RPMI8226 (cell line): Measurements from ENCODE around the gene VIL1.

ENCODE experiments used
- DNase-seq: peaks from one replicate; pipeline ENCODE4 v3.0.0-alpha.2; 2015

The VIL1 gene

DNA sequence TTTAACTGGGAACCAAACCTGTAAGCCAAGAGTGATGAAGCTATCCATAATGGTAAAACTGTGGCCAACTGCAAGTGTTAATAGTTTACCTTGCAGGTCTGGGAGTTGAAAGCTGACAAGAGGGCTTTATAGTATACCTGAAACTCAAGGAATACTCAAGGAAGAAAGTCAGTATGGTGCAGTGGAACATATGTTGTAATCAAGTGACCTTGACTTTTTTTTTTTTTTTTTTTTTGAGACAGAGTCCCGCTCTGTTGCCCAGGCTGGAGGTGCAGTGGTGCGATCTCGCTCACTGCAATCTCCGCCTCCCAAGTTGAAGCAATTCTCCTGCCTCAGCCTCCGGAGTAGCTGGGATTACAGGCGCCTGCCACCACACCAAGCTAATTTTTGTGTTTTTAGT lies 27.6 kb downstream of the VIL1 start:
- DNase-seq: no peak

DNA sequence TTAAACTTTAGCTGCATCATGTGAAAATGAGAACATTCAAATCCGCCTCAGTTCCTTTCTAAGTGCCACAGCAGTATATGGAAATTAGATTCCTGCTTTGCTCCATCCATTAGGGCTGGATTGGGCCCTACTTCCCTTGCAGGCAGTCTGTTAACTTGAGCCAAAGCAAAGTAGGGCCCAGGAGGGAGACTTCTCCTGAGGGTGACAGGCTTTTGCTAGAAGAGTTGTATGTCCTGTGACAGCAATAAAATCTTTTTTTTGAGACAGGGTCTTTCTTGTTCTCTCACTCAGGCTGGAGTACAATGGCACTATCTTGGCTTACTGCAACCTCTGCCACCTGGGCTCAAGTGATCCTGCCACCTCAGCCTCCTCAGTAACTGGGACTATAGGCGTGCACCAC lies 28.1 kb downstream of the VIL1 start:
- no peak for DNase-seq

DNA sequence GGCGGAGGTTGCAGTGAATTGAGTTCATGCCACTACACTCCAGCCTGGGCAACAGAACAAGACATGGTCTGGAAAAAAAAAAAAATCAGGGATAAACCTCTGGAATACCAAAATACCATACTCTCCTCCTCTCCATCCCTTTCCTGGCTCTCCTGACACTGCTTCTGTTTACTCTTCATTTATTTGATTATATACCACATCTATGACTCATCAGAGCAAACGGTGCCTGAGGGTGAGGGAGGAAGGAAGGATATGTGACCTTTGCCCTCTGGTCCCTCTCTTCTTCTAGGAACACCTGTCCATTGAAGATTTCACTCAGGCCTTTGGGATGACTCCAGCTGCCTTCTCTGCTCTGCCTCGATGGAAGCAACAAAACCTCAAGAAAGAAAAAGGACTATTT lies 30.0 kb downstream of the VIL1 start:
- DNase-seq: no peak

DNA sequence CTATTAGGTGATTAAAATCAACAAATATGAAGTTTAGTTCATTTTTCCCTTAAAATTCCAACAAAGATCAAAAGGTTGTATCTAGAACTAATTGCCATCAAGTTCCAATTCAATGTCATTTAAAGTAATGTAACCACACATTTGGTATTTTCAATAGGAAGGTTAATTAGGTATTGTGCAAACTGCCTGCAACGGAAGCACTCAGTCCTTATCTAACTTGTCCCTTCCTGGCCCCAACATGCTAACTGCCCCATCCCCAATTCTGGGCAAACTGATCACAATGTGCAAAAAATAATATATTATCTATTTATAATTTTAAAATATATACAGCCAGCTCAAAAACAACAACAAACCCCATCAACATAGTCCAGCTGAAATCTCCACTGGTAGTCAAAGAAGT lies 33.2 kb downstream of the VIL1 start:
- DNase-seq: no peak

DNA sequence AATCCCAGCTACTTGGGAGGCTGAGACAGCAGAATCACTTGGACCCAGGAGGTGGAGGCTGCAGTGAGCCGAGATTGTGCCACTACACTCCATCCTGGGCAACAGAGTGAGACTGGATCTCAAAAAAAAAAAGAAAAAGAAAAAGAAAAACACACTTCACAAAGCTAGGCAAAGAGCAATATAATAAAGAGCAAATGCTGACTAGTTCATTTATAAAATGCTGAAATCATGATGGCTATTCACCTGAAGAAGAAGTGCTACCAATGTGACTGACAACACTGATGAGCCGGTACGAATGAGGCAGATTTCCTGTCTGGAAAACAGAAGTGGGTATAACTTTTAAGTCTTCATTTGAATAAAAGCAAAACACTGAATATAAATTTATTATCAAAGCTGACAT lies 37.9 kb downstream of the VIL1 start:
- no peak for DNase-seq

DNA sequence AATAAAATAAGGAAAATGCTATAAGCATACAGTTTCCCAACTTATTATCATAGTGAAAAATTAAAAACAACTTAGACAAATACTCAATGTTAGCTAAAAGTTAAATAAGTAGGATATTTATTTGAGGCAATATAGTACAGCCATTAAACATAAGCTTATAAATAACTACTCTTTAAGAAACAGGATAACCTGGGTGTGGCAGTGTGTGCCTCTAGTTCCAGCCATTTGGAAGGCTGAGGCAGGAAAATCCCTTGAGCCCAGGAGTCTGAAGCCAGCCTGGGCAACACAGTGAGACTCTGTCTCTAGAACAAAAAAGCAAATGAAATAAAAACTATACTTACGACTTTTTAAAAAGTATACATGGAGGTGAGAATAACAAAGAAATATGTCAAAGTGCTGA lies 39.7 kb downstream of the VIL1 start:
- DNase-seq: no peak

DNA sequence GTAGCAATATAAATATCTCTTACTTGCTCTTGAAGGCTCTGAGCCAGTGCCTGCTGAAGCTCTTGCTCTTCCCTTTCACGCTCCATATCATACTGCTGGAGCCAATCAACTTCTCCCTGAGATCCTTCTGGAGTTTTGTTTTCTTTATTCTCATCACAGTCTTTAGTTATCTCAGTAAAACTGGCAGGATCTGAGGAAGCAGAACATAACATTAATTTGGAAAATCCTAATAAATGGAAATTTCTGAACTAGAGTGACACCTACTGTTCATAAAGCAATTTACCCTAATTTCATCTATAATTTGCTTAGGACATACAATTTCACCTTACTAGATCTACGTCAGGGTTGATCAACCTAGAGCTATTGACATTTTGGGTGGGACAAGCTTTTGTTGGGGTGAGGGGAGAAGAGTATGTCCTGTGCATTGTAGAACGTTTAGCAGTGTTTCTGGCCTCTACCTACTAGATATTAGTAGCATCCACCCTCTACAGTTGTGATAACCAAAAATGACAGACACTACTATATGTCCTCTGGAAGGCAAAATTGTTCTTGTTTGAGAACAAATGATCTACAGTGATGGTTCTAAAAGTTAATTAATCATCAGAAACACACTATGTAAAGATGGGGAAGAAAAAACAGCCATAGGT lies 47.2 kb downstream of the VIL1 start:
- no peak for DNase-seq

DNA sequence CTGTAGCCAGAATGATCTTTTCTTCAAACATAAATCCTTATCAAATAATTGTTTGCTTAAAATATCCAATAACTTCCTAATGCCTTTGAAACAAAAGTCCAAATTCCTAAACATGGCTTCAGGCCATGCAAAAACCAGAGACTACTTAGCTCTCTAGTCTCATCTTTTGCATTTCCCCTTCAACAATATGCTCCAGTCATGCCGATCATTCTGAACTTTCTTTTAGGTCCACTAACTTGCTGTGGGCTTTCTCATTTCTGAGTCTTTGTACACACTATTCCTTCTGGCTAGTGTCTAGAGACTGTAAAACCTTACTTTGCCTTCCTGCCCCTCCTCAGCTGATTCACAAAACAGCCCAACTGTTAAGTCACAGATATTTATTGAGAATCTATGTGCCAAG lies 51.5 kb downstream of the VIL1 start:
- no peak for DNase-seq

DNA sequence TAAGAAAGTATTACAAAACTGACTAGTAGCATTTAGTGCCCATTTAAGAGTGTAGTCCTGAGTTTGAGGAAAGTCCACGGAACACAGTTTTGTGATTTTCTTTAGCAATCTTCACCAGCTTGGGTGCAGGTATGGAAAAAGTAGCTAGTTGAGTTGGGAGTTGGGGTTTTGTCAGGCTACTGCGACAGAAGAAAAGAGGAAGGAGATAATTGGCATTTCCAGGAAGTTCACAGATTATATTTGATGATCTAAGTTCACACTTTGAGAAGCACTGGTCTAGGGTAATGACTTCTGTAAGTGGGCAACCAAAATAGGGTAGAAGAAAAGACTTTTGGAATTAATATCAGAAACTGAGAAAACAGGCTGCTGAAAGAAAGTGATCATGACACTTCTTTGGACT lies 52.1 kb downstream of the VIL1 start:
- no peak for DNase-seq

DNA sequence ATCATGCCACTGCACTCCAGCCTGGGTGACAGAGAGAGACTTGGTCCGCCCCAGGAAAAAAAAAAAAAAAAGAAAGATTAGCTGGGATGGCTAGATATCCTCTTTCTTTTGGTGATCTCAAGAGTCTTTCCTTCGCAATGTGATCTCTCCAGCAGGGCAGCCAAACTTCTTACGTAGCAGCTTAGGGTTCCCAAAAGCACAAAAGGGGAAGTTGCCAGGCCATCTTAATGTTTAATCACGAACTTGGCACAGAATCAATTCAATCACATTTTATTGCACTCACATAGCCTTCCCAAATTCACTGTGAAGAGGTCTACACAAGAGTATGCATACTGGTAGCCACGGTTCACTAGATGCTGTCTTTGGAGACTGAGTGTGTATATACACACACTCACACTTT lies 53.1 kb downstream of the VIL1 start:
- DNase-seq: no peak

DNA sequence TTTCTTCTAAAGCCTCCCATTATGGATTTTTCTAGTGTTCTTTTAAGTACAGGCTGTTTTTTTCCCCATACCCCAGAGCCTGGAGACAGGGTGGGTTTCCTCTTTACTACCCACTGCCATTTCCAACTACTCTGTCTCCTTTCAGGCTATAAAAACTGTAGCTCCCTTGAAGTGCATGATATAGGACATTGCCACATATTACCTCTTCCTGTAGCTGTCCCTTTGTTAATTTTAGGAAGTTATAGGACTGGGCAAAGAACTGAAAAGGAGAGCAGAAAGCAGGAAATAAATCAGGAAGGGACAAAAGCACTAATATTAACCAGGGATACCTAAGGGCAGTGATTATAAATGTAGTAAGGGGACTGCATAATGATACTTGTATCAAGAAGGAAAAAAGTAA lies 54.1 kb downstream of the VIL1 start:
- no peak for DNase-seq

DNA sequence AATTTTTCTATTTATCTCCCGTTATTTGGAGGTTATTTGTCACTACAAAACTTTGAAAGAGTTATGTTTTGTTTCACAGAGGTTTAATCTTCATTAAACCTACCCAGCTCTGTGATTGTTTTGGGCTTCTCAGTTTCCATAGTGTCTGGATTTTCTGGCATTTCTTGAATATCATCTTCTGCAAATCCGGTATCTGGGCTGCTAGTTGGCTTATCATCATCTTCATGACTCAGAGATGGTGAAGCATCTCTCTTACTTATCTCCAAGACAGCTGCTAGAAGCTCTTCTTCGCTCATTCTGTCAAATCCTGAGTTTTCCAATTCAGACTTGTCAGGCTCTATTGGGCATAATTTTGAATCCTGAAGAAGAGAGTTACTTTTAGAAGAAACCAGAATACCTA lies 55.6 kb downstream of the VIL1 start:
- DNase-seq: no peak

DNA sequence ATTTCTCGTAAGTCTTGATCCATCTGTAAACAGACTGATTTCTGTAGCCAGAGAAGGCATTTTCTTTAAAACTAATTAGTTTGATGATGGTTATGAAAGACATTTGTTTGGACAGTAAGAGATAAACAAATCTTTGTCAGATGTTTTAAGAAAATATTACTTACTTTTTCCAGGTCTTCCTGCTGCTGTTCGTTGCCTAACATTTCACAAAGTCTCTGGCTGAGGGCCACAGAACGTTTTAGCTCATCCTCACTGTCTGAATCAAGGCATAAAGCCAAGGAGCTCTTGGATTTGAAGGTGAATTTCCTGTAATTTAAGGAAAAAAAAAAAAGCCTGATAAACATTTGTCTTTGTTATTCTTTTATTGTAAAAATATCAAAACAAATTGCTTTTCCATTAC lies 57.8 kb downstream of the VIL1 start:
- no peak for DNase-seq

DNA sequence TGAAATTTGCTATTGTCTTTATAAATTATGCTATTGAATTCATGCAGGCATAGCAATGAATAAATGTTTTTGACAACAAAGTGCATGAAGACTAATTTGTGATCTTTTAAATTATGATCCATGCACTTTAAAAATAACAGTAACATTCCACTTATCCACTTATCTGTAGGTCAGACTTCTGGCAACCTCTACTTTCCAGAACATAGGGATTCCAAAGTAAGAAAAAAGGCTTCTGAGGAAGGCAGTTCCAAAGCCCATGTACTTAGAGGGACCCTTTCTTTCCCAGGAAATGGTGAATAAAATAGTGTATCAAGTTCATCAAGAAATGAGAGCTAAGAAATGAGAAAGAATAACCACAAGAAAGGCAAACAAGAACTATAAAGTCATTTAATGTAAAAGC lies 58.3 kb downstream of the VIL1 start:
- no peak for DNase-seq

DNA sequence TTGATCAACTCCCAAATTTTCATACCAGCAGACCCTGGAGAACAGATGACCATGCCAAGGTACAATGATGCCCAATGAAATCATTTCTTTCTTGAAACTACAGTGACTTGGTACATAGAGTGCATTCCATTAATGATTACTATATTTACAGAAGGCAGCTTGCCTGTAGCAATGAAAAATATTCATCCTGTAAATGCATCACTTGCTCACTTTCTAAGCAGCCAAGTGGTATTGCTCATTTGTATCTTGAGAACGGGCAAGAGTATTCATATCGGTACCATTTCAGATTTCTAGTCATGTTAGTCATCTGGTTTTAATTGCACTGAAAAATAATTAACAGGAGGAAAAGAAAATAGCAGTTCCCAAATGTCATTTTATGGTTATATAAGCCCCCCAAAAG lies 59.6 kb downstream of the VIL1 start:
- no peak for DNase-seq

DNA sequence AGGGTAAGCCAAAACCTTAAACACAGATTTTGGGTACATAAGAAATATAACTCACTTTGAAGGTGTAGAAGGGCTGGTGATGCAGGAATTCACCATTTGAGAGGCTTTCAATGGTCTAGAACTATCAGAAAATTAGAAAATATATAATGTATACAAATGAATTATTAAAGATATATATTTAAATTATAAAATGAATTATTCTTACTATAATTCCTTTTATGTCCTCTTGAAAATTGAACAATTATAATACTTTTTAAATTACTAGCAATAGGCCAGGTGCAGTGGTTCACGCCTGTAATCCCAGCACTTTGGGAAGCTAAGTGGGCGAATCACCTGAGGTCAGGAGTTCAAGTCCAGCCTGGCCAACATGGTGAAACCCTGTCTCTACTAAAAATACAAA lies 60.7 kb downstream of the VIL1 start:
- DNase-seq: no peak

DNA sequence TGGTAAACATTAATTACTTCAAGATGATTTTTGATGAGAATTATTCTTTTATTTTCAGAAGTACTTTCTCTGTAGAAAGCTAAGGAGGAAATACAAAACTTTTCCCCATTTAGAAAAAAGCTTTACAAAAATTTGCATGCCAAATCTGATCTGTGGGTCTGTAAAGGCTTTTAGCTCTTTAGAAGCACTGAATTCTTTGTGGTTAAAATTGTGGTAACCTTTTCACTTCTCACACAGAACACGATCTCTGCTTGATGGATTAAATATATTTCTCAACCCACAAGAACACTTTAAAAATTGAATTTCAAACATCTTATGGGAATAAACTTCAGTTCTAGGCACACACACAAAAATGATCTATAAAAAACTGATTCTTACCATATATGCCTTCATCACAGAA lies 63.7 kb downstream of the VIL1 start:
- DNase-seq: no peak

DNA sequence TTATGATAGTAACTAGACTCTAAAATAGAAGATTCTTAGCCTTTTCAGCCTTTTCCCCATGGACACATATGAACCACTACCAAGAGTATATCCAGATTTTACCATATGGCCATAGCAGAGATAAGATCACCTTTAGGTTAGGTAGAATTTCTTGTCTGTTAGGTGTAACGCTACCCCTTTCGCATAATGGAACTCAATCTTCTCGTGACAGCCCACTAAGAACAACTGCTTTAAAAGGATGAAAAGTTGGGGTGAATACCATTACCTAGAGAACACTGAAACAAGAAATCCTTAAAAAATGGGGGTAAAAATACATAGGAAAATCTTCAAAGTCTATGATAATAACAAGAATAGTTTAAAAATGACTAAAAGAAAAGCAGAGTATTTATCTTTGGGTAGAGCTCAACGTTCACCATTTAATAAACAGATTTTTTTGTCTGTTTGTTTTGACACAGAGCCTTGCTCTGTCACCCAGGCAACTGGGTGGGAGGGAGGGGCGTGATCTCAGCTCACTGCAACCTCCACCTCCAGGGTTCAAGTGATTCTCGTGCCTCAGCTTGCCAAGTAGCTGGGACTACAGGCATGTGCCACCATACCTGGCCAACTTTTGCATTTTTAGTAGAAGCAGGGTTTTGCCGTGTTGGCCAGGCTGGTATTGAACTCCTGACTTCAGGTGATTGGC lies 67.2 kb downstream of the VIL1 start:
- DNase-seq: no peak

DNA sequence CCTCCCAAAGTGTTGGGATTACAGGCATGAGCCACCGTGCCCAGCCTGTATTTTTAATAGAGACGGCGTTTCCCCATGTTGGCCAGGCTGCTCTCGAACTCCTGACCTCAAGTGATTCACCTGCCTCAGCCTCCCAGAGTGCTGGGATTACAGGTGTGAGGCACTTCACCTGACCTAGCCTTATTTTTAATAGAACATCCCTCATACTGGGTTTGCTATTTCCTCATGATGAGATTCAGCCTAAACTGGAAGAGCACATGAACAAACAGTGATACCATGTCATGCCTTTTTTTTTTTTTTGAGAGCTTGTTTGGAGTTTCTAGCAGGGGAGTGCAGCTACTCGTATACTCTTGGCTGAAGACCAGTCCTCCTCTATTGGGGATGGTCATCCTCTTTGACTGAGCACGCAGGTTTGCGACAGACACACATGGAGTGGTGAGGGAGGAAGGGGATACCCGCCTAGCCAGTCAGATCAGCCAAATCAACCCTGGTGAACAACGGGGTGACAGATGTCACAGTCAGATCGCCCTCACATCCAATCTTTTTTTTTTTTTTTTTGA lies 81.7 kb downstream of the VIL1 start:
- DNase-seq: no peak

DNA sequence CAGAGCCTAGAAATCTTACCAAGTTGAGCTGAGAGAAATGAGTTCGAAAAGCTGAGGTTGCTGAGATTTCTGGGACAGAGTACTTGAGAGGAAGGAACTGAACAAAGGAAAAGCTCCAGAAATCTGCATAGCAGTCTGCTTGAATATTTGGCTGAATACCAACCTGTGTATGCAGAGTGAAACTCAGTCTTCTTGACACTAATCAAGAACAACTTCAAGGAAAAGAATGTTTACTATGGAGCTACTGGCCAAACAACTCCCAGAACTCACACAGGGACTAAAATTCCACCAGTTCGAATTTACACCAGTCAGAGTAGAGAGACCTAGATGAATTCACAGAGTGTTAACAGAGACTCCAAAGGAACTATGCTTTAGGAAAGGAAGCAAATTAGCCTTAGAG lies 82.7 kb downstream of the VIL1 start:
- no peak for DNase-seq
